GM19035 (cell line): ENCODE results near the gene BEND5.

Experiments used
- ATAC-seq: cut with Tn5 transposase; IDR thresholded peaks from one replicate; pipeline ENCODE4 v1.9.1; 2021; ENCODE audit not compliant: unreplicated experiment

BEND5 gene

DNA sequence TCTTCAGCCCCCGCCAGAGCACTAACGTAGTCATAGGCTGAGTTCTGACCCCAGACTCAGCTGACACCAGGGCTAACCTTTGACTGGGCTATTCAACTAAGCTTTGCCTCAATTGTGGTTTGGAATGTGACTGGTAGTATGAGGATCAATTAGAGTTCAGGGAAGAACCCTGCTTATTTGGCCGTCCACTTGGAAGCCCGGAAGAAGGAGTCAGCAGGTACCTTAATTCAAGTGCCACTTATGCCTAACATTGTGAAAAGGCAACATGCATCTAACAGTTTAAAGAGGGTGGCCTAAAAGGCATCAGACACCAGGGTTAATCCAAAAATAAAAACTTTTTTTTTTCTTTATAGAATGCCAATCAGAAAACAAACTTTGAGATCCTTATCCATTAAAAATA is 92.3 kb downstream of the BEND5 start:
- no peak for ATAC-seq

DNA sequence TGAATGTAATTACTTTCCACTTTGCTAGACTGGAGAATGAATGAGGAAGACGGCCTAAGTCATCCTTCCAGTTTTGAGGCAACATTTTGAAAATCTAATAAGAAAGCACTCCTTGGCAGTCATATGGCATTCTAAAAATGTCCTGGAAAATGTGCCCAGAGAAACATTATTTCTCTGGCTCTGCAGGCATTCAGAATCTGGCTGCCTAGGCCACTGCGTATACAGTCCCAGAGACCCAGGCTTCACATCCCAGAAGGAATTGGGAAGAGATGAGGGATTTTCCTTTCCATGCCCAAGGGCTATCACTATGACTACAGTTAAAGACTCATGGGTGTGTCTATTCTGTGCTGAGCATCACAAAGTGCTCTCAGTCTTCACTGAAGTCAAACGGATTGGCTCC is 92.9 kb downstream of the BEND5 start:
- ATAC-seq = no peak

DNA sequence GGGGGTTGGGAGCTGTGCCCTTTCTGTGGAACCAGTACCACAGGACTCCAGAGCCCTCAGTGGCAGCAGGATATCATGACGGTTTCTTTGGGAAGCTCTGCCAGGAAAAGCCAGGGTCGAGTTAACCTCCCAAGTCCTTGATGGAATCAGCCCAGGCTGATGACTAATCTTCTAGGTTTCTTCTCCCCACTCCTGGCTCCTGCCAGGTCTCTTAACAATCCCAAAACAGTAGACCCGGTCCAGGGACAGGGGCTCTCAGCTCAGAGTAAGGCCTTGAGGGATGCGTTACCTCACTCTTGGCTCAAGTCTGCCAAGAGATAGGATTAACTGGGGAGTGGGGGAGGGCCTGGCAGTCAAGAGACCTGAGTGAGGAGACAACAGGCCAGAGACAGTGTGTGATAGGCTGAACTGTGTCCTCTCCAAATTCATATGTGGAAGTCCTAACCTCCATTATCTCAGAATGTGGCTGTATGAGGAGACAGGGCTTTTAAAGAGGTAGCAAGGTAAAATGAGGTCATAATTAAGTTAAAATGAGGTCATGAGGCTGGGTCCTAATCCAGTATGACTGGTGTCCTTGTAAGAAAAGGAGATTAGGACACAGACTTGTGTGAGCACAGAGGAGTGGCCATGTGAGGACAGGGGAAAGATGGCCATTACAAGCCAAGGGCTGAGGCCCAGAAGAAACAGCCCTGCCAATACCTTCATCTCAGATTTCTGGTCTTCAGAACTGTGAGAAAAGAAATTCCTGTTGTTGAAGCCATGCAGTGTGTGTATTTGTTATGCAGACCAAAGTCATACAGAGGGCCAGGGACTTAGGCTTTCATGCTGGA is 95.0 kb downstream of the BEND5 start:
- no peak for ATAC-seq

DNA sequence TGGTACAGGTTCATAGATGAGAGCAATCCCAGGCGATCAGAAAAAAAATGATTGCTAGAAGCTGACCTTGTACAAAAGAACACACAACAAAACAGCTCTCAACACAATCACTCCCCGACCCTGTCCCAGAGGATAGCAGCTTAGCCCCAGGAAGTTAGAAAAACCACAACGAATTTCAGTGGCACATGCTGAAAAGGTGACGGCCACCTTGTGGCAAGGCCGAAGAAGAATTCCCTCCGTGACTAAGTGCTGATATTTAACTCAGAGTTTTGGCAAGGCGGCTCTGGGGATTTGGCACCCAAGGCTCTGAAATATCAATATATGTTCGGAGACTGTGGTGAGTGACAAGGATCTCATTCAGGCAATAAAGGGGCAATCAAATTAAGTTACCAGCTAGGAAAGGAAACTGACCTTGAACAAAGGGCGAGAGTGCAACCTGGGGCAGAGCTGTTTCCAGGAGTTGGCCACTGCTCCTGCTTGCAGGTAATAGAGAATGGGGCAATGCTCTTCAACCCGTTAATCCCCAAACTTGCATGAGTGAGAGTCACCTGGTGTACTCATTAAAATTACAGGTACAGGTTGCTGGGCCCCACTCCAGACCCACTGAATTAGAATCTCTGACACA is 96.2 kb downstream of the BEND5 start:
- ATAC-seq = no peak

DNA sequence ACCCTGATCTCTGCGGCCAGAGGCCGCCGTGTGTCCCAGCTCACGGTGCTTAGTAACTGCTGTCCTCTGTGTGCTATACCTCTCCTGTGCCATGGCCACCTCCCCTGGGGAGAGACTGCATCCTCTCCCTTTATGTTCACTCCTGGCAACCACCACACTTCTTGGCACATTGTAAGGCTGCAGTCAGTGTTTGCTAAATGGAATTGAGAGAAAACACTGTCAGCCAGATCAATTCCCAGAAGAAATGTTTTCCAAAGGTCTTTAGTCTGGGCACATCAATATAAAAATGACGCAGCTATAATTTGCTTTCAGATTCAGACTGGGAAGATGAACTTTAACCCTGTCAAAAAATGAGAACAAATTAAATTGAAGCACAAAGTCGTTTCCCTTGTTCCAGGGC is 96.8 kb downstream of the BEND5 start:
- no peak for ATAC-seq

DNA sequence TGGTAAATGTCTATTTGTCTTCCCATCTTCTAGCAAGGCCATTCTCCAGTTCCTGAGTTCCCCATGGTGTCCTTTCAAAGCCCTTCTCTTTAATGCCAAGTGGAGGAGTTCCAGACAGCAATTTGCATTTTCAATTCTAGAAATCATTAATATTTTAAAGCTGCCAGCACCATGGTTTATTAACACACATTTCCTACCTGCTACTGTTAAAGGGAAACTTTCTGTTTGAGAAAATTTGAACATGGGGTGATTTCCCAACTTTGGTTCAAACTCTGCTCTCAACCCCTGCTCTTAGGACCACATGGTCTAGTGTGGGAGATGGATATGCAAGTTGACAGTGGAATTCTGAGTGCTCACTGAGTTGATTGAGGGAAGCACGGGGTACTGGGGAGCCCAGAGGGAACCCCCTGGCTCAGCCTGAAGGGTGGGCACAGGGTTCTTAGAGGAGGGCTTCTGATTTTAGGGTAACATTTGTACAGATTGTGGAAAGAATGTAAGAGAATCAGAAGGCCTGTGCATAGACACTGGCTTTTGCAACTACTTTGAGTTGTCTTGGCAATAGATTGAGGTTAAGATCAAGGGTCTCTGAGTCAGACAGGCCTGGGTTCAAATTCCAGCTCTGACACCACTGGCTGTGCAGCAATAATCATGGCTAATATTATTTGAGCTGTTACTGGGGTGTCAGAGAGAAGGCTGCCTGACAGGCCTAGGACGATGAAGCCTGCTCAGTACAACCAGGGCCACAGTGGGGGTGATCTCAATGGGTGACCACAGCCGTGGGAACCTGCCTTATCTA is 97.8 kb downstream of the BEND5 start:
- ATAC-seq = no peak
